Articular chondrocyte of knee joint (primary cell): ENCODE measurements around the gene NEU2. TPM values are rescaled to one million over a fixed set of nuclear protein-coding genes. Genes with fewer than 3 reads are reported as not detected.

Experiments used
- total RNA-seq: library from RNA; depleted of rRNA; stranded (reverse); fragments of >200 nt; gene quantifications from 2 replicates; pipeline ENCODE4 v1.2.3, GENCODE V29; 2012

The NEU2 gene
- total RNA-seq: not detected in 2 replicates

GRCh38 chr2:233032551-233033320 lies at the start of gene NEU2:
Gene NEU2, plus strand, starts transcription at chr2:233032672. Its CDS starts 0 bp downstream, at chr2:233032672.

GRCh38 chr2:233013027-233013461 lies 19.4 kb upstream of the NEU2 start, which contains the start of gene NGEF:
Gene NGEF, minus strand, starts transcription at chr2:233013256. Its CDS starts 38,366 bp downstream, at chr2:232974890.

GRCh38 chr2:233059797-233060500 lies 27.5 kb downstream of the NEU2 start, which contains the start of gene INPP5D:
Gene INPP5D, plus strand, starts transcription at chr2:233060342. Its CDS starts 137 bp downstream, at chr2:233060479.

Other genes with a start within 250 kb of the NEU2 start
- 0.65 and 1.2 TPM in 2 replicates for gene SNORC, start 162.4 kb upstream of the NEU2 start, total RNA-seq
- gene NGEF, start 19.4 kb upstream of the NEU2 start, total RNA-seq: 8.4 and 9.9 TPM in 2 replicates
- 0.13 and 0.22 TPM in 2 replicates for gene INPP5D, start 27.7 kb downstream of the NEU2 start, total RNA-seq
- 25.1 and 29.5 TPM in 2 replicates for gene ATG16L1, start 219.0 kb downstream of the NEU2 start, total RNA-seq